RWPE2 (cell line): Measurements from ENCODE around the gene GCG.

Experiments used
- ATAC-seq: fragments of 200-7000 bp; cut with Tn5 transposase; 3 replicates; pipeline ENCODE4 v1.9.1; 2021; ENCODE audit warnings: low read depth
- DNase-seq: peaks from one replicate; pipeline ENCODE4 v3.0.0-alpha.2; 2020; ENCODE audit warnings: low spot score
- H3K27ac ChIP-seq: fragments of 450-650 bp; 2 replicates; pipeline ENCODE4 v1.5.1; 2017; ENCODE audit warnings: mild to moderate bottlenecking; ENCODE audit not compliant: poor library complexity, severe bottlenecking
- H3K27me3 ChIP-seq: fragments of 250-450 bp; sonication (Bioruptor Pico); 2 replicates; pipeline ENCODE4 v1.5.1; 2021; ENCODE audit warnings: mild to moderate bottlenecking, moderate library complexity; ENCODE audit not compliant: insufficient read depth, poor library complexity, severe bottlenecking
- H3K36me3 ChIP-seq: fragments of 250-450 bp; sonication (Bioruptor Pico); 2 replicates; pipeline ENCODE4 v1.5.1; 2020; ENCODE audit warnings: low read depth, mild to moderate bottlenecking, moderate library complexity
- H3K4me1 ChIP-seq: fragments of 250-450 bp; sonication (Bioruptor Pico); 2 replicates; pipeline ENCODE4 v1.5.1; 2021; ENCODE audit warnings: mild to moderate bottlenecking, moderate library complexity; ENCODE audit not compliant: insufficient read depth, poor library complexity, severe bottlenecking
- H3K4me3 ChIP-seq: fragments of 250-450 bp; sonication (Bioruptor Pico); 2 replicates; pipeline ENCODE4 v1.5.1; 2021; ENCODE audit warnings: mild to moderate bottlenecking, moderate library complexity; ENCODE audit not compliant: severe bottlenecking
- H3K9me3 ChIP-seq: fragments of 250-450 bp; sonication (Bioruptor Pico); 2 replicates; pipeline ENCODE4 v1.5.1; 2021; ENCODE audit warnings: mild to moderate bottlenecking, moderate library complexity; ENCODE audit not compliant: severe bottlenecking
- TF ChIP-seq, protein P1 (sequence below): fragments of 450-650 bp; IDR thresholded peaks from one replicate; pipeline ENCODE4 v1.5.1; 2017; ENCODE audit warnings: mild to moderate bottlenecking, moderate library complexity; ENCODE audit not compliant: poor library complexity, severe bottlenecking

The GCG gene

DNA sequence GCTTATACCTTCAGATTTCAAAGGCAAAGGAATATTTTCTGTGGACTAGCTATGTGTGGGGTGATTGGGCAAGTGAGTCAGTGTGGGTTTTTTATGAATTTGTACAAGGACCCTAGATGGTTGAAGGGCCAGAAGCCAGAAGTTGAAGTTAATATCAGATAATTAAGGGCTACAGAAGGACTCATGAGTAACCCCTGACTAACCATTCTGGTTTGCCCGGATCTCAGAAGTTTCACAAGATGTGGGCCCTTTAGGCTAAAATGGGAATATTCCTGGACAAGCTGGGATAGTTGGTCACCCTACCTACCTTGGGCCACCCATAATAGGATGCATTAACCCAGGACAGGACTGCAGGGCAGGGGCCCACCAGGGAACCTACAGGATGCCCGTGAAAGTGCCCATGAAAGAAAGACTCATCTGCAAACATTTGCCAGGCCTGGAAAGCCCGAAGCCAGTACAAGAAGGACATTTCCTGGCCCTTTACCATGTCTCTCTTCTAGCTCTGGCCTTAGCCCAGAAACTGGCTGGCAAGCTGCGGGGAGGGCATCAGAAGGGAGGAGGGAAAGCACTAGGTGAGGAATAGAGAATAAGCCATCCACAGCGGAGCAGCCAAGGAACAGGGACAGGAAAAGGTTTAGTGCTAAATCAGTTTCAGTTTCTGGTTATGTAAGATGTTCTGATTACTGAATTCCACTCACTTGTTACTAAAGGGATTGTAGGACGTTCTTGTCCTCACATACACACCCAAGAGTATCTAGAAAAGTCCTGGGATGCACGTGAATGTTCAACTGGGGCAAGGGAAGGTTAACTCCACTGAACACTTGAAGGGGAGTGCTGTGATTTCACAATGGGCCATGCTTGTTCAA lies 33.6 kb downstream of the GCG start:
- Histone ChIP-seq H3K36me3 (no peaks in the 10 kb centered on the region), H3K4me1 (peaks cover 33% of the 10 kb centered on the region), H3K9me3 (no peaks in the 10 kb centered on the region), H3K27me3 (no peaks in the 10 kb centered on the region), H3K4me3 (no peak overlapping the region), H3K27ac (peak overlapping the region; percentile 85)
- TF ChIP-seq, protein P1, sequence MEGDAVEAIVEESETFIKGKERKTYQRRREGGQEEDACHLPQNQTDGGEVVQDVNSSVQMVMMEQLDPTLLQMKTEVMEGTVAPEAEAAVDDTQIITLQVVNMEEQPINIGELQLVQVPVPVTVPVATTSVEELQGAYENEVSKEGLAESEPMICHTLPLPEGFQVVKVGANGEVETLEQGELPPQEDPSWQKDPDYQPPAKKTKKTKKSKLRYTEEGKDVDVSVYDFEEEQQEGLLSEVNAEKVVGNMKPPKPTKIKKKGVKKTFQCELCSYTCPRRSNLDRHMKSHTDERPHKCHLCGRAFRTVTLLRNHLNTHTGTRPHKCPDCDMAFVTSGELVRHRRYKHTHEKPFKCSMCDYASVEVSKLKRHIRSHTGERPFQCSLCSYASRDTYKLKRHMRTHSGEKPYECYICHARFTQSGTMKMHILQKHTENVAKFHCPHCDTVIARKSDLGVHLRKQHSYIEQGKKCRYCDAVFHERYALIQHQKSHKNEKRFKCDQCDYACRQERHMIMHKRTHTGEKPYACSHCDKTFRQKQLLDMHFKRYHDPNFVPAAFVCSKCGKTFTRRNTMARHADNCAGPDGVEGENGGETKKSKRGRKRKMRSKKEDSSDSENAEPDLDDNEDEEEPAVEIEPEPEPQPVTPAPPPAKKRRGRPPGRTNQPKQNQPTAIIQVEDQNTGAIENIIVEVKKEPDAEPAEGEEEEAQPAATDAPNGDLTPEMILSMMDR: no peak
- peak; percentile 85 for ATAC-seq
- no peak for DNase-seq

DNA sequence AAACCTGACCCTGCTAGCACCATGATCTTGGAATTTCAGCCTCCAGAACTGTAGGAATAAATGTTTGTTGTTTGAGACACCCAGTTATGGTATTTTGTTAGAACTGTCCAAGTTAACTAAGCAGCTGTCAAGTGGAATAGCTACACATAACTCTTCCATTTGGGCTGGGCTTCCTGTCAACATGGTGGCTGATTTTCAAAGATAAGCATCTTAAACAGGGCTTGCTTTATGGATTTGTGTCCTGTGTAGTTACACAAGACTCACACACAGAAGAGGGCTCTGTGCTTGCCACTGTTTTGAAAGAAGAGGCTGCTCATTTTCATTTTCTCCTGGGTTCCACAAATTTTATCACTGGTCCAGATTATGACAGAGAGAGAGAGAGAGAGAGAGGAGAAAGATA lies 35.7 kb downstream of the GCG start:
- TF ChIP-seq, protein P1: no peak
- no peaks in the 10 kb centered on the region for H3K27me3 ChIP-seq
- H3K9me3 ChIP-seq: no peaks in the 10 kb centered on the region
- DNase-seq (no peak), ATAC-seq (no peak)
- peaks cover 42% of the 10 kb centered on the region for H3K4me1 ChIP-seq
- H3K27ac ChIP-seq: no peak overlapping the region
- no peaks in the 10 kb centered on the region for H3K36me3 ChIP-seq
- H3K4me3 ChIP-seq: no peak overlapping the region

- H3K27ac ChIP-seq: no peak overlapping the region
- ATAC-seq (no peak), DNase-seq (no peak)
- H3K9me3 ChIP-seq: no peaks in the 10 kb centered on the region
- no peaks in the 10 kb centered on the region for H3K36me3 ChIP-seq
- TF ChIP-seq, protein P1: no peak
- peaks cover 42% of the 10 kb centered on the region for H3K4me1 ChIP-seq
- H3K27me3 ChIP-seq: no peaks in the 10 kb centered on the region
- H3K4me3 ChIP-seq: no peak overlapping the region
Measured at GRCh38 chr2:162115076-162115475, 37.0 kb downstream of the GCG start.

DNA sequence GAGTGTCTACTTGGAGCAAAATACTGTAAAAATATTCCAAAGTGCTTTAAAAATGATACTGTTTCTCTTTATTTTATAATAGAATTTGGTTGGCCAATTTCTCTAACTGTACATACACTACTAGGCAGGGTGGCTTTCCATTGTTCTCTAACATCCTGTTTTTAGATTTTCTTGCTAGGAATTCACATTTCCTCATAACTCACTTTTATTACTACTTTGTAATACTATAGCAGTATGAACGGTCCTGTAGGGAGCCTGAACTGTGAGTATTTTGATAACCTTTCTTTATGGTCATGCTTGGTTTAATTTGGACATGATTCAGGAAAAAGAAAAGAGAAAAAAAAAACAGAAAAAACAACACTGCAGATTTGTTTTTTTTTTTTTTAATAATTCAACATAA lies 37.8 kb downstream of the GCG start:
- Histone ChIP-seq H3K36me3 (no peaks in the 10 kb centered on the region), H3K27ac (peak overlapping the region; percentile 28), H3K4me1 (peaks cover 42% of the 10 kb centered on the region), H3K9me3 (no peaks in the 10 kb centered on the region), H3K27me3 (no peaks in the 10 kb centered on the region), H3K4me3 (no peak overlapping the region)
- TF ChIP-seq, protein P1: no peak
- ATAC-seq (peak; percentile 57), DNase-seq (no peak)

DNA sequence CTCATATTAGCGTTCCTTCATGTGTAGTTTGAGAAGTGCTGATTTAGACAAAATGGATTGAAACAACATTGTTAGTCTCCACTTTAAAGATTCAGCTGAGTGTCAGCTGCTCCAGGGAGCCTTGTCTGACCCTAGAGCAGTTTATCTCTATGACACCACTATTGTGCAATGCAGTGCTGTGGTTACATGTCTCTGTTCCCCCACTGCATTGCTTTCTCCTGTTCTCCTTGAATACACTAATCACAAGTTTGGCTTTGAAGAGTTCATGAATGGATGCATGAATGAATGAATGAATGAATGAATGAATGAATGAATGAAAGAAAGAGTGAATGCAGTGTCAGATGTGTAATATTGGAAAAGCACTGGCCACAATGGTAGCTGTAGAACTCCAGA lies 38.3 kb downstream of the GCG start:
- H3K4me3 ChIP-seq: no peak overlapping the region
- TF ChIP-seq, protein P1: no peak
- no peaks in the 10 kb centered on the region for H3K9me3 ChIP-seq
- DNase-seq (no peak), ATAC-seq (0 out of 3 replicates have a peak, but pooled peaks have one; percentile 26)
- H3K27me3 ChIP-seq: no peaks in the 10 kb centered on the region
- H3K27ac ChIP-seq: peak overlapping the region; percentile 28
- peaks cover 37% of the 10 kb centered on the region for H3K4me1 ChIP-seq
- no peaks in the 10 kb centered on the region for H3K36me3 ChIP-seq
